H9 (cell line): ENCODE results near the gene EHD4. TPM values are rescaled to one million over a fixed set of nuclear protein-coding genes. Genes with fewer than 3 reads are reported as not detected.

ENCODE experiments used
- DNase-seq: peaks from one replicate; pipeline ENCODE4 v3.0.0-alpha.2; 2017
- H2AFZ ChIP-seq: one replicate; pipeline ENCODE4 v1.6.1; 2013; ENCODE audit warnings: mild to moderate bottlenecking, low read length, control low read depth, moderate library complexity
- H2AK5ac ChIP-seq: 2 replicates; pipeline ENCODE4 v1.6.1; 2013; ENCODE audit warnings: low read length, control low read depth, mixed read lengths; ENCODE audit not compliant: insufficient read length
- H2BK120ac ChIP-seq: one replicate; pipeline ENCODE4 v1.6.1; 2013; ENCODE audit warnings: low read depth, mild to moderate bottlenecking, low read length, control low read depth, inconsistent platforms; ENCODE audit not compliant: poor library complexity, severe bottlenecking
- H2BK12ac ChIP-seq: 2 replicates; pipeline ENCODE4 v1.6.1; 2013; ENCODE audit warnings: low read length, control low read depth, mixed read lengths, low read depth; ENCODE audit not compliant: insufficient read length
- H2BK15ac ChIP-seq: 2 replicates; pipeline ENCODE4 v1.6.1; 2013; ENCODE audit warnings: low read depth, low read length, control low read depth
- H2BK20ac ChIP-seq: one replicate; pipeline ENCODE4 v1.6.1; 2013; ENCODE audit warnings: low read depth, mild to moderate bottlenecking, low read length, control low read depth, inconsistent platforms; ENCODE audit not compliant: poor library complexity, severe bottlenecking
- H2BK5ac ChIP-seq: 2 replicates; pipeline ENCODE4 v1.6.1; 2013; ENCODE audit warnings: low read length, control low read depth, mixed read lengths; ENCODE audit not compliant: insufficient read length
- H3K14ac ChIP-seq: 2 replicates; pipeline ENCODE4 v1.6.1; 2013; ENCODE audit warnings: low read length, control low read depth; ENCODE audit not compliant: insufficient read depth
- H3K18ac ChIP-seq: 2 replicates; pipeline ENCODE4 v1.6.1; 2013; ENCODE audit warnings: low read depth, mild to moderate bottlenecking, mixed read lengths, low read length, control low read depth; ENCODE audit not compliant: insufficient read length
- H3K23ac ChIP-seq: 2 replicates; pipeline ENCODE4 v1.6.1; 2013; ENCODE audit warnings: low read length, control low read depth, mixed read lengths, low read depth; ENCODE audit not compliant: insufficient read length
- H3K23me2 ChIP-seq: 2 replicates; pipeline ENCODE4 v1.6.1; 2013; ENCODE audit warnings: low read depth, mild to moderate bottlenecking, mixed read lengths, low read length, control low read depth; ENCODE audit not compliant: insufficient read length, poor library complexity, severe bottlenecking
- H3K27ac ChIP-seq: 2 replicates; pipeline ENCODE4 v1.5.1; 2013; ENCODE audit warnings: low read length, control low read depth, mixed read lengths, low read depth; ENCODE audit not compliant: insufficient read length
- H3K27me3 ChIP-seq: 2 replicates; pipeline ENCODE4 v1.6.1; 2013; ENCODE audit warnings: low read length, control low read depth, inconsistent platforms; ENCODE audit not compliant: insufficient read depth
- H3K4ac ChIP-seq: 2 replicates; pipeline ENCODE4 v1.6.1; 2013; ENCODE audit warnings: low read depth, mild to moderate bottlenecking, control low read depth, inconsistent platforms, low read length, moderate library complexity
- H3K4me1 ChIP-seq: 2 replicates; pipeline ENCODE4 v1.6.1; 2013; ENCODE audit warnings: low read length, control low read depth, inconsistent platforms; ENCODE audit not compliant: insufficient read depth
- H3K4me2 ChIP-seq: 2 replicates; pipeline ENCODE4 v1.6.1; 2013; ENCODE audit warnings: low read length, control low read depth, mixed read lengths; ENCODE audit not compliant: insufficient read length, insufficient read depth
- H3K56ac ChIP-seq: 2 replicates; pipeline ENCODE4 v1.6.1; 2013; ENCODE audit warnings: low read depth, mild to moderate bottlenecking, mixed read lengths, low read length, control low read depth; ENCODE audit not compliant: insufficient read length
- H3K79me1 ChIP-seq: 2 replicates; pipeline ENCODE4 v1.6.1; 2013; ENCODE audit warnings: low read depth, mild to moderate bottlenecking, moderate library complexity, low read length, control low read depth, inconsistent platforms; ENCODE audit not compliant: insufficient read depth, poor library complexity, severe bottlenecking
- H3K79me2 ChIP-seq: 2 replicates; pipeline ENCODE4 v1.6.1; 2013; ENCODE audit warnings: low read length, control low read depth, inconsistent platforms; ENCODE audit not compliant: insufficient read depth
- H3K9ac ChIP-seq: 2 replicates; pipeline ENCODE4 v1.6.1; 2013; ENCODE audit warnings: low read length, control low read depth, mixed read lengths; ENCODE audit not compliant: insufficient read length; ENCODE audit errors: extremely low read depth
- H3K9me3 ChIP-seq: one replicate; pipeline ENCODE4 v1.6.1; 2013; ENCODE audit warnings: low read depth, low read length, inconsistent platforms; ENCODE audit not compliant: control insufficient read depth
- H3T11ph ChIP-seq: one replicate; pipeline ENCODE4 v1.6.1; 2013; ENCODE audit warnings: mild to moderate bottlenecking, low read length, control low read depth, inconsistent platforms
- H4K20me1 ChIP-seq: one replicate; pipeline ENCODE4 v1.6.1; 2013; ENCODE audit not compliant: control insufficient read depth, insufficient read length, insufficient read depth
- H4K5ac ChIP-seq: 2 replicates; pipeline ENCODE4 v1.6.1; 2013; ENCODE audit warnings: low read depth, mild to moderate bottlenecking, mixed read lengths, low read length, control low read depth; ENCODE audit not compliant: insufficient read length
- H4K8ac ChIP-seq: replicated peaks from 2 replicates; pipeline ENCODE4 v1.6.1; 2013; ENCODE audit warnings: low read length, control low read depth, mixed read lengths, low read depth; ENCODE audit not compliant: insufficient read length
- H4K91ac ChIP-seq: 2 replicates; pipeline ENCODE4 v1.6.1; 2013; ENCODE audit warnings: low read depth, mild to moderate bottlenecking, moderate library complexity, mixed read lengths, low read length, control low read depth; ENCODE audit not compliant: insufficient read length
- H3K27ac Mint-ChIP-seq, 3 experiments: 2 replicates in 2 of 3; 3 replicates in 1 of 3; pipeline ENCODE4 v1.8.0; 2020 to 2021; ENCODE audit warnings: mixed read lengths in 3 of 3, mild to moderate bottlenecking in 1 of 3, moderate library complexity in 1 of 3
- H3K27me3 Mint-ChIP-seq: 2 replicates; pipeline ENCODE4 v1.8.0; 2021; ENCODE audit warnings: low read depth, mild to moderate bottlenecking, moderate library complexity, mixed read lengths
- H3K36me3 Mint-ChIP-seq, 3 experiments: 2 replicates in 2 of 3; 3 replicates in 1 of 3; pipeline ENCODE4 v1.8.0; 2020 to 2021; ENCODE audit warnings: low read depth in 3 of 3, mixed read lengths in 3 of 3; ENCODE audit not compliant: insufficient read depth in 1 of 3
- H3K4me1 Mint-ChIP-seq, 2 experiments: 2 replicates each; pipeline ENCODE4 v1.8.0; 2020; ENCODE audit warnings: mixed read lengths in 2 of 2
- H3K4me3 Mint-ChIP-seq, 2 experiments: 2 replicates in 1 of 2; 3 replicates in 1 of 2; pipeline ENCODE4 v1.8.0; 2020 to 2021; ENCODE audit warnings: mild to moderate bottlenecking in 2 of 2, mixed read lengths in 2 of 2, moderate library complexity in 1 of 2
- H3K9me3 Mint-ChIP-seq, 2 experiments: 2 replicates in 1 of 2; 3 replicates in 1 of 2; pipeline ENCODE4 v1.8.0; 2020; ENCODE audit warnings: mild to moderate bottlenecking in 2 of 2, mixed read lengths in 2 of 2, moderate library complexity in 1 of 2
- CTCF ChIP-seq: fragments of 200-600 bp; sonication (generic); conservative IDR thresholded peaks from 3 replicates; pipeline ENCODE4 v1.8.0; 2021; ENCODE audit warnings: antibody characterized with exemption, mild to moderate bottlenecking
- WGBS: extraction: QIAGEN DNeasy Blood & Tissue Kit; methylation state at CpG from one replicate; pipeline ENCODE4 v1.1.7; 2013; ENCODE audit warnings: missing lambda C conversion rate, low lambda C conversion rate, mixed read lengths; ENCODE audit not compliant: insufficient read length; ENCODE audit errors: extremely low coverage; 5-methylcytosine and 5-hydroxymethylcytosine counted together
- total RNA-seq: library from RNA; stranded (reverse); gene quantifications from 2 replicates; pipeline ENCODE4 v1.2.1, GENCODE V29; 2021

Gene EHD4
- total RNA-seq, 1 experiment from 2014 or later, result 22.9 TPM

GRCh38 chr15:41881086-41881485 is 91.3 kb downstream of the EHD4 start:
- no peak overlapping the region for H3K27ac ChIP-seq
- WGBS, result no CpG with 5 or more reads among the region's 8 CpGs
- H2BK5ac ChIP-seq, result no peak overlapping the region
- H3K9ac ChIP-seq, result no peak overlapping the region
- Mint-ChIP-seq H3K27me3 (peaks cover 47% of the 10 kb centered on the region), H3K9me3 (no peaks in the 10 kb centered on the region; a peak in 1 of 5 replicates), H3K4me1 (peaks cover 4 to 10% of the 10 kb centered on the region in 2 experiments), H3K36me3 (peaks cover 0 to 1% (median 0%) of the 10 kb centered on the region in 3 experiments; a peak in 2 of 7 replicates), H3K4me3 (peak overlapping the region in 1 of 2 experiments; percentile 28; a peak in 3 of 5 replicates), H3K27ac (peak overlapping the region in 1 of 3 experiments; percentile 20; a peak in 1 of 7 replicates)
- no peak overlapping the region for H3K14ac ChIP-seq
- no peak overlapping the region for H2BK15ac ChIP-seq
- H2BK120ac ChIP-seq, result no peak overlapping the region
- no peaks in the 10 kb centered on the region for H3K79me1 ChIP-seq
- H3K79me2 ChIP-seq, result no peaks in the 10 kb centered on the region
- H2BK20ac ChIP-seq, result no peak overlapping the region
- H2BK12ac ChIP-seq, result no peak overlapping the region
- no peak overlapping the region for H2AFZ ChIP-seq
- H4K5ac ChIP-seq, result no peak overlapping the region
- H3K4me2 ChIP-seq, result no peak overlapping the region
- TF ChIP-seq CTCF, result no peak
- H3T11ph ChIP-seq, result no peak overlapping the region
- H2AK5ac ChIP-seq, result no peak overlapping the region
- H4K20me1 ChIP-seq, result no peaks in the 10 kb centered on the region
- H4K8ac ChIP-seq, result no peak overlapping the region
- no peaks in the 10 kb centered on the region for H3K9me3 ChIP-seq
- no peak overlapping the region for H3K18ac ChIP-seq
- DNase-seq, result no peak
- no peak overlapping the region for H4K91ac ChIP-seq
- no peak overlapping the region for H3K4ac ChIP-seq
- H3K23me2 ChIP-seq, result peaks cover 3% of the 10 kb centered on the region
- H3K27me3 ChIP-seq, result peaks cover 7% of the 10 kb centered on the region; the same call in 1 of the 2 replicates
- H3K56ac ChIP-seq, result no peak overlapping the region
- H3K23ac ChIP-seq, result no peak overlapping the region
- no peaks in the 10 kb centered on the region for H3K4me1 ChIP-seq
